ENCODE results near the gene FBN1.

- TF ChIP-seq CTCF (IDR thresholded peaks at IDR 0.05) (no peak), POLR2AphosphoS5 (IDR thresholded peaks at IDR 0.05) (no peak), POLR2A (IDR thresholded peaks at IDR 0.05) (no peak)
These were observed 92.0 kb downstream of the FBN1 start for GRCh38 chr15:48553559-48553958.
